BE2C (cell line): ENCODE measurements around the gene TMEM95.

Source experiments
- DNase-seq: peaks from one replicate; pipeline ENCODE4 v3.0.0-alpha.2; 2020
- H3K27me3 ChIP-seq: fragments of 250-450 bp; sonication (Bioruptor Pico); 2 replicates; pipeline ENCODE4 v1.5.1; 2020; ENCODE audit warnings: mild to moderate bottlenecking
- H3K36me3 ChIP-seq: fragments of 250-450 bp; sonication (Bioruptor Pico); 2 replicates; pipeline ENCODE4 v1.5.1; 2020; ENCODE audit warnings: mild to moderate bottlenecking
- H3K4me1 ChIP-seq: fragments of 250-450 bp; sonication (Bioruptor Pico); 2 replicates; pipeline ENCODE4 v1.5.1; 2020
- H3K4me3 ChIP-seq: 2 replicates; pipeline ENCODE4 v1.5.1; 2011; ENCODE audit warnings: low read depth, low read length
- H3K9me3 ChIP-seq: fragments of 250-450 bp; sonication (Bioruptor Pico); 2 replicates; pipeline ENCODE4 v1.5.1; 2020
- TF ChIP-seq, protein P1 (sequence below): IDR thresholded peaks from 2 replicates; pipeline ENCODE4 v1.5.1; 2012; ENCODE audit warnings: mild to moderate bottlenecking, low read depth, low read length

Gene TMEM95

GRCh38 chr17:7311110-7311705 is 43.7 kb upstream of the TMEM95 start:
- TF ChIP-seq, protein P1, sequence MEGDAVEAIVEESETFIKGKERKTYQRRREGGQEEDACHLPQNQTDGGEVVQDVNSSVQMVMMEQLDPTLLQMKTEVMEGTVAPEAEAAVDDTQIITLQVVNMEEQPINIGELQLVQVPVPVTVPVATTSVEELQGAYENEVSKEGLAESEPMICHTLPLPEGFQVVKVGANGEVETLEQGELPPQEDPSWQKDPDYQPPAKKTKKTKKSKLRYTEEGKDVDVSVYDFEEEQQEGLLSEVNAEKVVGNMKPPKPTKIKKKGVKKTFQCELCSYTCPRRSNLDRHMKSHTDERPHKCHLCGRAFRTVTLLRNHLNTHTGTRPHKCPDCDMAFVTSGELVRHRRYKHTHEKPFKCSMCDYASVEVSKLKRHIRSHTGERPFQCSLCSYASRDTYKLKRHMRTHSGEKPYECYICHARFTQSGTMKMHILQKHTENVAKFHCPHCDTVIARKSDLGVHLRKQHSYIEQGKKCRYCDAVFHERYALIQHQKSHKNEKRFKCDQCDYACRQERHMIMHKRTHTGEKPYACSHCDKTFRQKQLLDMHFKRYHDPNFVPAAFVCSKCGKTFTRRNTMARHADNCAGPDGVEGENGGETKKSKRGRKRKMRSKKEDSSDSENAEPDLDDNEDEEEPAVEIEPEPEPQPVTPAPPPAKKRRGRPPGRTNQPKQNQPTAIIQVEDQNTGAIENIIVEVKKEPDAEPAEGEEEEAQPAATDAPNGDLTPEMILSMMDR: no peak
- Histone ChIP-seq H3K36me3 (peaks cover 53% of the 10 kb centered on the region), H3K4me1 (no peaks in the 10 kb centered on the region), H3K27me3 (no peaks in the 10 kb centered on the region), H3K9me3 (no peaks in the 10 kb centered on the region), H3K4me3 (no peak overlapping the region)
- no peak for DNase-seq

DNA sequence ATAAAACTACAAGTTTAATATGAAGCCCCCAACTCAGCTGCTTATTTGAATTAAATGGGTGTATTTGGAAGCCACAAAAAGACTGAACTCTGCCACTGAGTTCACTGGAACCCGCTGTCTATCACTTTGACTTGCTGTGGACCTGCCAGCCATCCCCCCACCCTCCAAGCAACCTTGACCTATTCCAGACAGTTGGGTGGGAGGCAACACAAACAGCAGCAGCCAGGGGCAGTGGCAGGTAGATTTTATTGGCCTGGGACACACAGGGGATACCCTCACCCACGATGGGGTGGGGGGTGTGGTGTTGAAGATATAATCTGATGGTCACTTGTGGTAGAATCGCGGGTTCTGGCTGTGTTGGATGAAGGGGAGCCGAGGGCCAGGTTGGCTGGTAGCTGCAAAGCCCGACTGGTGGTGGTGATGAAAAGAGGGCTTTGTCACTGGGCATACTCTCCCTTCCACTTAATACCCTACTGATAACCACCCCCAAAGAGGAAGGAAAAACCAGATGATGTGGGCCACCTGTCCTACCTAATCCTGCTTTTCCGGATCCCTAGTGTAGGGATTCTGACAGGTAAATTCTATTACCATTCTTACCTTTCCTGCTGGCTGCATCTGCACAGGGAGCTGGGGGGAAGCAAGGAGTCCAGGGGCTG is 42.4 kb upstream of the TMEM95 start:
- Histone ChIP-seq H3K4me3 (no peak overlapping the region), H3K27me3 (no peaks in the 10 kb centered on the region), H3K36me3 (peaks cover 54% of the 10 kb centered on the region), H3K4me1 (no peaks in the 10 kb centered on the region), H3K9me3 (no peaks in the 10 kb centered on the region)
- no peak for DNase-seq
- TF ChIP-seq, protein P1: no peak

GRCh38 chr17:7313088-7313889 is 41.7 kb upstream of the TMEM95 start:
- TF ChIP-seq, protein P1: 0 out of 2 replicates have a peak, but pooled peaks have one; percentile 12
- peak; percentile 27 for DNase-seq
- Histone ChIP-seq H3K9me3 (no peaks in the 10 kb centered on the region), H3K4me3 (no peak overlapping the region), H3K4me1 (no peaks in the 10 kb centered on the region), H3K27me3 (no peaks in the 10 kb centered on the region), H3K36me3 (peaks cover 51% of the 10 kb centered on the region)

GRCh38 chr17:7313890-7314718 is 40.9 kb upstream of the TMEM95 start:
- H3K4me3 ChIP-seq: peak overlapping the region; percentile 68
- TF ChIP-seq, protein P1: no peak
- no peaks in the 10 kb centered on the region for H3K27me3 ChIP-seq
- no peak for DNase-seq
- H3K9me3 ChIP-seq: no peaks in the 10 kb centered on the region
- H3K4me1 ChIP-seq: no peaks in the 10 kb centered on the region
- peaks cover 42% of the 10 kb centered on the region for H3K36me3 ChIP-seq

DNA sequence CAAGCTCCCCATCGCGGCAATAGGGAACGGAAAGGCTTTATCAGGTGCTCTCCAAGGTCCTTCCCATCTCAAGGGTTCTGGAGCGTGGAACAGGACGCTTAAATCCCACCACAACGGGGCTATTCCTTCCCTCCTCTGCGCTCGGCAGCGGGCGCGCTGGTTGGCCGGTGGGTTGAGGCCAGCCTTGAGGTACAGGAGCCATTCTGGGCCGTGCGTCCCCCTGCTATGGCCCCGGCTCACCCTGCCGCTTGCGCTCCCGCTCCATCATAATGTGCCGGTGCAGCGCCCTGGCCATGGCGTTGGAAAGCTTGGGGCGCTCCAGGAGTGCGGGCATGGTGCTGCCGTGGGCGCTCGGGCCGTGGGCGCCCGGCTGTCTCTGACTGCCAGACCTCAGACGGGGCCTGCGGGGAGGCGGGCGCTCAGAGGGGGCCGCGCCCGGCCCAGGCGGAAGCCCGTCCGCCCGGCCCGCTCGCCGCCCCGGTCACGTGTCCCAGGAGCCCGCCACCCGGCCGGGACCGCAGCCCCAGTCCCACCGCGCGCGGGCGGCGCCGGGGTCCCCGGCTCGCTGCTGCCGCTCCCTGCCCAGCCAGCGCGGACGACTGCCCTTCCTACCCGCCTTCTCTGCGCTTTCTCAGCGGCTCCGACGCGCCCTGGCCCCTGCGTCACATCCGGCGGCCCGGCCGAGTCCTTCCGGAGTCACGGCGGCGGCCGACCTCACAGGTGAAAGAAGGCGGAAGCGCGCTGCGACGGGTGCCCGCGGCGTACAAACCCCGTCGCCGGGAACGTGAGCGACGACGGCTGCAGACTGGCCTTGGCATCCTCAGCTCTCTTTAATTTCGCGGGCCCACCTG is 40.0 kb upstream of the TMEM95 start, which contains the start of gene GPS2:
GPS2 (minus strand) TSS at position 642 of the 851 bp plus-strand sequence; CDS start at position 334, 308 bp downstream.
- TF ChIP-seq, protein P1: no peak
- Histone ChIP-seq H3K4me1 (no peaks in the 10 kb centered on the region), H3K9me3 (no peaks in the 10 kb centered on the region), H3K36me3 (peaks cover 34% of the 10 kb centered on the region), H3K4me3 (peak within 1 kb of the TSS; percentile 68), H3K27me3 (no peaks in the 10 kb centered on the region)
- DNase-seq: peak; percentile 85
